Memory B cell (primary cell): ENCODE data around the gene SRGAP2B.
"Not testable (repeated sequence)": the region's sequence is repeated elsewhere in the genome, so short reads cannot be mapped to it uniquely, and the experiment has no call there.

ENCODE experiments used
- ATAC-seq: fragments of 150-1000 bp; cut with Tn5 transposase; 2 replicates; pipeline ENCODE4 v1.10.0; 2021; ENCODE audit warnings: low read depth, mild to moderate bottlenecking, moderate library complexity
- DNase-seq, 2 donors: peaks; one replicate each; pipeline ENCODE4 v3.0.0; 2022; ENCODE audit warnings: low spot score in 2 of 2
- H3K27ac Mint-ChIP-seq: one replicate; pipeline ENCODE4 v1.8.0; 2022; ENCODE audit warnings: mild to moderate bottlenecking, moderate library complexity, mixed read lengths
- H3K27me3 Mint-ChIP-seq: one replicate; pipeline ENCODE4 v1.8.0; 2022; ENCODE audit warnings: mixed read lengths
- H3K36me3 Mint-ChIP-seq: one replicate; pipeline ENCODE4 v1.8.0; 2022; ENCODE audit warnings: mild to moderate bottlenecking, mixed read lengths
- H3K4me1 Mint-ChIP-seq: one replicate; pipeline ENCODE4 v1.8.0; 2022; ENCODE audit warnings: mixed read lengths
- H3K4me3 Mint-ChIP-seq: one replicate; pipeline ENCODE4 v1.8.0; 2022; ENCODE audit warnings: mild to moderate bottlenecking, moderate library complexity, mixed read lengths
- H3K9me3 Mint-ChIP-seq: one replicate; pipeline ENCODE4 v1.8.0; 2022; ENCODE audit warnings: mixed read lengths

SRGAP2B gene

GRCh38 chr1:145005142-145005541 lies 90.0 kb downstream of the SRGAP2B start:
- not testable (repeated sequence) for H3K36me3 Mint-ChIP-seq, H3K4me1 Mint-ChIP-seq, H3K27ac Mint-ChIP-seq, DNase-seq, H3K4me3 Mint-ChIP-seq, ATAC-seq, H3K9me3 Mint-ChIP-seq, H3K27me3 Mint-ChIP-seq

GRCh38 chr1:145001381-145001780 lies 93.7 kb downstream of the SRGAP2B start:
- H3K27ac Mint-ChIP-seq, H3K4me3 Mint-ChIP-seq, H3K4me1 Mint-ChIP-seq, H3K36me3 Mint-ChIP-seq, ATAC-seq, H3K27me3 Mint-ChIP-seq, DNase-seq, H3K9me3 Mint-ChIP-seq: not testable (repeated sequence)

GRCh38 chr1:145000743-145001326 lies 94.3 kb downstream of the SRGAP2B start:
- not testable (repeated sequence) for H3K27me3 Mint-ChIP-seq, H3K27ac Mint-ChIP-seq, DNase-seq, H3K9me3 Mint-ChIP-seq, ATAC-seq, H3K4me3 Mint-ChIP-seq, H3K4me1 Mint-ChIP-seq, H3K36me3 Mint-ChIP-seq

- H3K9me3 Mint-ChIP-seq, H3K4me1 Mint-ChIP-seq, H3K36me3 Mint-ChIP-seq, H3K27me3 Mint-ChIP-seq, ATAC-seq, DNase-seq, H3K27ac Mint-ChIP-seq, H3K4me3 Mint-ChIP-seq: not testable (repeated sequence)
Measured at GRCh38 chr1:145000074-145000742, 94.9 kb downstream of the SRGAP2B start.

- ATAC-seq, result peak; percentile 48
- not testable (repeated sequence) for H3K9me3 Mint-ChIP-seq, H3K27ac Mint-ChIP-seq, H3K27me3 Mint-ChIP-seq, H3K4me1 Mint-ChIP-seq, H3K4me3 Mint-ChIP-seq, H3K36me3 Mint-ChIP-seq, DNase-seq
Measured at GRCh38 chr1:144998981-144999273, 96.2 kb downstream of the SRGAP2B start.

GRCh38 chr1:144998134-144998980 lies 96.8 kb downstream of the SRGAP2B start:
- not testable (repeated sequence) for ATAC-seq, H3K4me1 Mint-ChIP-seq, DNase-seq, H3K27me3 Mint-ChIP-seq, H3K9me3 Mint-ChIP-seq, H3K4me3 Mint-ChIP-seq, H3K27ac Mint-ChIP-seq, H3K36me3 Mint-ChIP-seq

- not testable (repeated sequence) for ATAC-seq, DNase-seq, H3K36me3 Mint-ChIP-seq, H3K27ac Mint-ChIP-seq, H3K4me3 Mint-ChIP-seq, H3K27me3 Mint-ChIP-seq, H3K4me1 Mint-ChIP-seq, H3K9me3 Mint-ChIP-seq
Measured at GRCh38 chr1:144995833-144996410, 99.2 kb downstream of the SRGAP2B start.

GRCh38 chr1:144992915-144993314 lies 102.2 kb downstream of the SRGAP2B start:
- not testable (repeated sequence) for H3K9me3 Mint-ChIP-seq, H3K36me3 Mint-ChIP-seq, ATAC-seq, DNase-seq, H3K27me3 Mint-ChIP-seq, H3K4me1 Mint-ChIP-seq, H3K4me3 Mint-ChIP-seq, H3K27ac Mint-ChIP-seq

- H3K27me3 Mint-ChIP-seq, H3K9me3 Mint-ChIP-seq, H3K4me3 Mint-ChIP-seq, H3K36me3 Mint-ChIP-seq, ATAC-seq, H3K4me1 Mint-ChIP-seq, DNase-seq, H3K27ac Mint-ChIP-seq: not testable (repeated sequence)
Measured at GRCh38 chr1:144990611-144991010, 104.5 kb downstream of the SRGAP2B start.

- not testable (repeated sequence) for H3K27ac Mint-ChIP-seq, DNase-seq, H3K36me3 Mint-ChIP-seq, H3K4me1 Mint-ChIP-seq, ATAC-seq, H3K4me3 Mint-ChIP-seq, H3K9me3 Mint-ChIP-seq, H3K27me3 Mint-ChIP-seq
Measured at GRCh38 chr1:144987131-144987530, 108.0 kb downstream of the SRGAP2B start.

- ATAC-seq, H3K36me3 Mint-ChIP-seq, H3K4me3 Mint-ChIP-seq, DNase-seq, H3K27ac Mint-ChIP-seq, H3K9me3 Mint-ChIP-seq, H3K27me3 Mint-ChIP-seq, H3K4me1 Mint-ChIP-seq: not testable (repeated sequence)
Measured at GRCh38 chr1:144986171-144986860, 108.8 kb downstream of the SRGAP2B start.

- H3K36me3 Mint-ChIP-seq, H3K4me3 Mint-ChIP-seq, DNase-seq, H3K27ac Mint-ChIP-seq, ATAC-seq, H3K4me1 Mint-ChIP-seq, H3K9me3 Mint-ChIP-seq, H3K27me3 Mint-ChIP-seq: not testable (repeated sequence)
Measured at GRCh38 chr1:144985550-144986170, 109.5 kb downstream of the SRGAP2B start.

GRCh38 chr1:144982802-144983525 lies 112.2 kb downstream of the SRGAP2B start:
- not testable (repeated sequence) for DNase-seq, H3K27me3 Mint-ChIP-seq, H3K9me3 Mint-ChIP-seq, H3K4me1 Mint-ChIP-seq, H3K27ac Mint-ChIP-seq, H3K36me3 Mint-ChIP-seq, ATAC-seq, H3K4me3 Mint-ChIP-seq
